Activated CD4-positive, CD25-positive, alpha-beta regulatory T cell (primary cell): ENCODE data around the gene KNL1.
"Not testable (repeated sequence)": the region's sequence is repeated elsewhere in the genome, so short reads cannot be mapped to it uniquely, and the experiment has no call there.

Experiments used
- DNase-seq, 4 experiments: peaks; one replicate each; lab custom pipeline; 2025; lab: John Stamatoyannopoulos, UW

KNL1 gene

DNA sequence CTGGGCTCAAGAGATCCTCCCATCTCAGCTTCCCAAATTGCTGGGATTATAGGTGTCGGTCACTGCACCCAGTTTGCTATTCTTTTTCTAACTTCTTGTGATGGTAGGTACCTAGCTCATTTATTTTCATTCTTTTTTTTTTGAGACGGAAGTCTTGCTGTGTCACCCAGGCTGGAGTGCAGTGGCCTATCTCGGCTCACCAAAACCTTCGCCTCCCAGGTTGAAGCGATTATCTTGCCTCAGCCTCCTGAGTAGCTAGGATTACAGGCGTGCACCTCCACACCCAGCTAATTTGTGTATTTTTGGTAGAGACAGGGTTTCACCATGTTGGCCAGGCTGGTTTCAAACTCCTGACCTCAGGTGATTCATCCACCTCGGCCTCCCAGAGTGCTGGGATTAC is 70.9 kb downstream of the KNL1 start:
- no peak for DNase-seq

DNA sequence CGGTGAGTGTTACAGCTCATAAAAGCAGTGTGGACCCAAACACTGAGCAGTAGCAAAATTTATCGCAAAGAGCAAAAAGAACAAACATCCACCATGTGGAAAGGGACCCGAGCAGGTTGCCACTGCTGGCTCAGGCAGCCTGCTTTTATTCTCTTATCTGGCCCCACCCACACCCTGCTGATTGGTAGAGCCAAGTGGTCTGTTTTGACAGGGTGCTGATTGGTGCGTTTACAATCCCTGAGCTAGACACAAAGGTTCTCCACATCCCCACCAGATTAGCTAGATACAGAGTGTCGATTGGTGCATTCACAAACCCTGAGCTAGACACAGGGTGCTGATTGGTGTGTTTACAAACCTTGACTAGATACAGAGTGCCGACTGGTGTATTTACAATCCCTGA is 82.2 kb downstream of the KNL1 start:
- not testable (repeated sequence) for DNase-seq

DNA sequence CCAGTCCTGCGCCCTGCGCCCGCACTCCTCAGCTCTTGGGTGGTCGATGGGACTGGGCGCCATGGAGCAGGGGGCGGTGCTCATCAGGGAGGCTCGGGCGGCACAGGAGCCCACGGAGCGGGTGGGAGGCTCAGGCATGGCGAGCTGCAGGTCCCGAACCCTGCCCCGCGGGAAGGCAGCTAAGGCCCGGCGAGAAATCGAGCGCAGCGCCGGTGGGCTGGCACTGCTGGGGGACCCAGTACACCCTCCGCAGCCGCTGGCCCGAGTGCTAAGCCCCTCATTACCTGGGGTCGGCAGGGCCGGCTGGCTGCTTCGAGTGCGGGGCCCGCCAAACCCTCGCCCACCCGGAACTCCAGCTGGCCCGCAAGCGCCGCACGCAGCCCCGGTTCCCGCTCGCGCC is 82.9 kb downstream of the KNL1 start:
- DNase-seq = not testable (repeated sequence)

DNA sequence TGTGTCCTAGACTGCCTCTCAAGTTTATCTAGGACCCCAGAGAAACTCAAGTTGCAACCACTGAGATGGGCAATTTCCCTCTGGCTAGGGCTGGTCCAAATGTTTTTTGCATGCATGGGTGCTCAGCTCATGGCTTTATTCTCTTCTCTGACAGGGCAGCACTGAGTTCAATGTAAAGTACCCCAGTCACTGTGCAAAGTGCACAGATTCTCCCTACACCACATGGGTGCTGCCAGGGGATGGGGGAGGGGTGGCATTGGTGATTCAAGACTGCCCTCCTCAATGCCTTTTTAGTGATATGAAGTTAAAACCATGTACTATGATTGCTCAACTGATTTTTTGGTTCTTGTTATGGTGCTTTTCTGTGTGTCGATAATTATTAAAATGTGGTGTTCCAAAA is 86.1 kb downstream of the KNL1 start:
- no peak for DNase-seq

DNA sequence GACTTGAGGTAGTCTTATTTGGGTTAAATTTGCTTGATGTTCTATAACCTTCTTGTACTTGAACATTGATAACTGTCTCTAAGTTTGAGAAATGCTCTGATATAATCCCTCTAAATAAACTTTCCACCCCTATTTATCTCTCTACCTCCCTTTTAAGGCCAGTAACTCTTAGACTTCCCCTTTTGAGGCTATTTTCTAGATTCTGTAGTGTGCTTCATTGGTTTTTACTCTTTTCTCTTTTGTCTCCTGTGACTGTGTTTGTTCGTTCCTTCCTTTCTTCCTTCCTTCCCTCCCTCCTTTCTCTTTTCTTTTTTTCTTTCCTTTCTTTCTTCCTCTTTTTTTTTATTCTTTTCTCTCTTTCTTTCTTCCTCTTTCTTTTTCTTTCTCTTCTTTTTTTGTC is 86.9 kb downstream of the KNL1 start:
- not testable (repeated sequence) for DNase-seq

DNA sequence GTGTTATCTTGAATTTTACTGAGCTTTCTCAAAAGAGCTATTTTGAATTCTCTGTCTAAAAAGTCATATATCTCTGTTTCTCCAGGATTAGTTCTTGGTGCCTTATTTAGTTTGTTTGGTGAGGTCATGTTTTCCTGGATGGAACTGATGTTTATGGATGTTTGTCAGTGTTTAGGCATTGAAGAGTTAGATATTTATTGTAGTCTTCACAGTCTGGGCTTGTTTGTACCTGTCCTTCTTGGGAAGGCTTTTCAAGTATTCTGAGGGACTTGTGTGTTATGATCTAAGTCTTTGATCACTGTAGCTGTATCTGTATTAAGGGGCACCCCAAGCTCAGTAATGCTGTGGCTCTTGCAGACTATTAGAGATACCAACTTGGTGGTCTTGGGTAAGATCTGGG is 90.3 kb downstream of the KNL1 start:
- no peak for DNase-seq

DNA sequence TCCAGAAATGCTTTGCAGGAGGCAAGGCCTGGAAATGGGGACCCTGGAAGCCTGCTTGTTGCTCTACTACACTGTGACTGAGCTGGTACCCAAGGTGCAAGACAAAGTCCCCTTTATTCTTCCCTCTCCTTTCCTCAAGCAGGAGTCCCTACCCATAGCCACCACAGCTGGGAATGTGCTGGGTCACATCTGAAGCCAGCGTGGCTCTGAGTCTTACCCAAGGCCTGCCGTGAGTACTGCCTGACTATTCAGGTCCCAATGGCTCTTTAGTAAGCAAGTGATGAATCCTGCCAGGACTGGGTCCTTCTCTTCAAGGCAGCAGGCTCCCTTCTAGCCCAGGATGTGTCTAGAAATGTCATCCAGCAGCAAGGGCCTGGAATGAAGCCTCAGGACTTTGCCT is 91.3 kb downstream of the KNL1 start:
- no peak for DNase-seq

DNA sequence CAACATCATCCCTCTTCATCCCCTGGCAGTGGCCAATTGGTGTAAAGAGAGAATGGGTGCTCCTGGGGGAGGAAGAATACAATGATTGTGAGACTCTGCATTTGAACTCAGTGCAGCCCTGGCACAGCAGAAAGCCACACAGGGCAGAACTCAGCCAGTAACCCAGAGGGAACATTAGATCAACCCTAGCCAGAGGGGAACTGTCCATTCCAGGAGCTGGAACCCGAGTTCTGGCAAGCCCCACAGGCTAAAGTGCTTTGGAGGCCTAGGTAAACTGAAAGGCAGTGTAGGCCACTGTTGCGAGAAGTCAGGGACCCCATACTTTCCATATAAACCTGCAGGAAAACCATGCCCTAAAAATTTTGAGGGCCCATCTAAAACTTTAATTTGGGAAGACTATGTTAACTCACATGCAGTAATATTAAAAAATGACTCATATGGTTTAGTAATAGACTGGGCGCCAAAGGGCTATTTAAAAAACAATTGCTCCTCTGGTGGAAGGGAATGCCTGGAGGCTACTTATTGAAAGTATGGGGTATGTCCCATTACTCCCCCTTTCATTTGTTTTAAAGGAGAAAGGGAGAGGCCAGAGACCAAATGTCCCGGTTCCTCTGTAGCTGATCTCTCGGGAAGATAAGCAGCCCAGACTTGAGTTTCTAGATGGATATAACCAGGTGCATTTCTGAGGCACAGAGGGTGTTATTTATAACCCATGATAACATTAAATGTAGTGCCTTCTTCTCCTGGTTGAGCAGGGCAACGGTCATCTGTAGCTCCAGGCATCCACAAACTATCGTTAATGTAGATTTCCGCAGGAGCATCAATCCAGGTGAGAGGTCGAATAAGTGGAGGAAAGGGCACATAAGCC is 95.1 kb downstream of the KNL1 start:
- no peak for DNase-seq

DNA sequence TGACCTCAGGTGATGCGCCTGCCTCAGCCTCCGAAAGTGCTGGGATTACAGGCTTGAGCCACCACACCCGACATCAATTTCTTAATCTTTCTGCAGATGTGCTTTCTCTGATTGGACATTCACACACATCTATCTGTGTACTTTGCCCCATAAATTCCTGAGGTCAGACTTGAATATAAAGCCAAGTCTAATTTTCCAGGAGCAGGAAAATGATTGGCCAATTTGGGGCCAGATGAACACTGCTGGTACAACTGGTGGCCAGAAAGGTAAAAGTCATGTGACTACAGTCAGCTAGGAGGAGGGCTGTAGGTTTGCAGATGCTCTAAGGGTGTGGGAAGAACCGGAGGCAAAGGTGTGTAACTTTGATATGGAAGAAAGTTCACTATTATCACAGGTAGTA is 97.7 kb downstream of the KNL1 start:
- no peak for DNase-seq

DNA sequence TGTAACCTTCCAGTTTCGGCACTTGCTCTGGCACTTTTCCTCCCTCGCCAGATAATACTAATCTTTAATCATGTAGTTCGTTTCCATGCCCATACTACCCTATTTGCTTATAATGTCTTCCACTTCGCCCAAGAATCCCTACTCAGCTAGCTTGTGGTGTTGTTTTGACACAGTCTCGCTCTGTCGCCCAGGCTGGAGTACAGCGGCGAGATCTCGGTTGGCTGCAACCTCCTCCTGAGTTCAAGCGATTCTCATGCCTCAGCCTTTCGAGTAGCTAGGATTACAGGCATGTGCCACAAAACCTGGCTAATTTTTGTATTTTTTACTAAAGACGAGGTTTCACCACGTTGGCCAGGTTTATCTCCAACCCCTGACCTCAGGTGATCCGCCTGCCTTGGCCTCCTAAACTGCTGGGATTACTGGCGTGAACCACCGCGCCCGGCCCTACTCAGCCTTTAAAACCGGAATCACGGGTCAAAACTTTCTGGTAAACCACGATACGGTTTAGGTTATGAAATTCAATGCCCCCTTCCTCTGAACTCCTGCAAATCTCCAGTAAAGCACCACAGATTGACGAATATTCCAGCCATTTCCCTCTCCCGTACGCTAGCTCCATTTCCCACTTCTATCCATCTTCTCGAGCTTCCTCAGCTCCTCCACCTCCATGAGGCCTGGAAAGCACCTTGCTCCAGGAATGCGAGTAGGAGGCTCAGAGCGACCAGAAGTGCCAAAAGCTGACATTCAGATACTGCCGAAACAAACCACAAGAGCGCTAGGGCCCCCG is 100.0 kb downstream of the KNL1 start:
- DNase-seq = no peak

DNA sequence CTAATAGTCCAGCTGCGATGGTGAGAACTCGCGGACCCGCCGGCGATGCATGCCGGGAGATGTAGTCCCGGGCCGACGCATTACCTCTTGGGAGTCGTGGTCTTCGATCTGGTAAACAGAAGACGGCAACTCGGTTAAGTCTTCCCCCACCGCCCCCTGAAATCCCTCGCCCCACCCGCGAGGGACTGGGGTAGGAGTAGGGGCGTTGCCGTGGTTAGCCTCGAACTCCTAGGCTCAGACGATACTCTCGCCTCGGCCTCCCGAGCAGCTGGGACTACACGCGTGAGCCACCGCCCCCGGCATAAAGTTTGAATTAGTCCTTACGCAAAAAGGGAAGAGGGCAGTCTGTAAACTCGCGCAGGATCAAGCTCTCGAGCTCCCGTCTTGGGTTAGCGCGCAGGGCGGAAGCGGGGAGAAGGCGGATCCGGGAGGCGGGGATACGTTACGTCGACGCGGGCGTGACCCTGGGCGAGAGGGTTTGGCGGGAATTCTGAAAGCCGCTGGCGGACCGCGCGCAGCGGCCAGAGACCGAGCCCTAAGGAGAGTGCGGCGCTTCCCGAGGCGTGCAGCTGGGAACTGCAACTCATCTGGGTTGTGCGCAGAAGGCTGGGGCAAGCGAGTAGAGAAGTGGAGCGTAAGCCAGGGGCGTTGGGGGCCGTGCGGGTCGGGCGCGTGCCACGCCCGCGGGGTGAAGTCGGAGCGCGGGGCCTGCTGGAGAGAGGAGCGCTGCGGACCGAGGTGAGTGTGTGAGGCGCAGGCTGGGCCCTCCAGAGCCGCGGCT is 100.8 kb downstream of the KNL1 start, which contains the start of gene RAD51:
TSS of gene RAD51 (plus strand) at position 487 of the 781 bp plus-strand sequence. CDS start 3,585 bp downstream, outside the sequence.
- peak; percentile 70 to 87 (median 86) for DNase-seq

DNA sequence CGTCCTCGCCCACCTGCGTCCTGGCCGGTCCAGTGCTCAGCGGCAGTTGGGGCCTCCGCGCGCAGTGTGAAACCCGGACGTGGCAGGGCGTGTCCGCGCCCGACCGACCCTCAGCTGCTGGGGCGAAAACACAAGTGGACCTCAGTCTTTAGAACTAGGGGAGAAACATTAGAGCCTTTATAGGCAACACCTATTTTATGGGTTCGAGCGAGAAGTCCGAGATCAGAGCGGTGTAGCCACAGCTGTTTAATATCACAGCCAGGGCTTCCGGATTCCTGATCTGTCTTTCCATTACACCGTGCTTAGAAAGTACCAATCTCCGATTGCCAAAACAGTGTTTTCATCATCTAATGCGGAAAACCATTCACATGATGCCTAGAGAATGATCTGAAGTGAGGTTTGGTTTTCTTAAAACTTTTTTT is 101.4 kb downstream of the KNL1 start:
- no peak for DNase-seq

DNA sequence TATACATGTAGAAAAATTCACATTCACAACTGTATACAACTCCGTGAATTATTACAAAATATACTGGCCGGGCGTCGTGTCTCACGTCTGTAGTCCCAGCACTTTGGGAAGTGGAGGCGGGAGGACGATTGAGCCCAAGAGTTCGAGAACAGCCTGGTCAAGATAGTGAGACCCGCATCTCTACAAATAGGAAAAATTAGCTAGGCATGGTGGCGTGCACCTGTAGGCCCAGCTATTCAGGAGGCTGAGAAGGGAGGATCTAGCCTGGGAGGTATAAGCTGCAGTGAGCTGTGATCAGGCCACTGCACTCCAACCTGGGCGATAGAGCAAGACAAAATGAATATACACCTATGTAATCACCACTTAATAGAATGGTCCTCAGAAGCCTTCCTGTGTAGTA is 102.2 kb downstream of the KNL1 start:
- no peak for DNase-seq

DNA sequence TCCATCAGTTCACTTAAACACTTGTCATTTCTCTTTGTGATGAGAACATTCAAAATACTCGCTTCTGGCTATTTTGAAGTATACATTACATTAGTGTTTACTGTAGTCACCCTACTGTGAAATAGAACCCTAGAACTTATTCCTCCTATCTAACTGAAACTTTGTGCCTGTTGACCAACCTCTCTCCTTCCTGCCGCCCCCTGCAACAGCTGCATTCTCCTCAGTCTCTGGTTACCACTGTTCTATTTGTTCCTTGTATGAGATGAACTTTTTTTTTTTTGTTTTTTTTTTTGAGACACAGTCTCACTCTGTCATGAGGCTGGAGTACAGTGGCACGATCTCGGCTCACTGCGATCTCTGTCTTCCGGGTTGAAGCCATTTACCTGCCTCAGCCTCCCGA is 103.9 kb downstream of the KNL1 start:
- no peak for DNase-seq

DNA sequence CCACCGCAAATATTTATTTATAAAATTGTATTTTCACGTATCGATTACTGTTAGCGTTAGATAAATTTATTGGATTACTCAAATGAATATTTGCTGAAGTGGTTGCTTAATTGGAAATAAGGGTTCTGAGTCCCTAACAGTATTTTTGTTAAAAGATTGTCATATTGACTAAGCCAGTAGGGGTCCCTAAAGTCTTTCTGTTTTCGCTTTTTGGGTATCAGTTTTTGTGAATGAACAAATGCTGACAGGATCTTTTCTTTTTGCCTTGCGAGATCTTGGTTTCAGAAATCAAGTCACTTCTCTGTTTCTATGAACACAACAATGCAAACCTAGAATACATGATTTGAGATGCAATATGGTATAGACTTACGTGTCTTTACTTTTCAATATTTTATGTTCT is 108.0 kb downstream of the KNL1 start:
- no peak for DNase-seq

DNA sequence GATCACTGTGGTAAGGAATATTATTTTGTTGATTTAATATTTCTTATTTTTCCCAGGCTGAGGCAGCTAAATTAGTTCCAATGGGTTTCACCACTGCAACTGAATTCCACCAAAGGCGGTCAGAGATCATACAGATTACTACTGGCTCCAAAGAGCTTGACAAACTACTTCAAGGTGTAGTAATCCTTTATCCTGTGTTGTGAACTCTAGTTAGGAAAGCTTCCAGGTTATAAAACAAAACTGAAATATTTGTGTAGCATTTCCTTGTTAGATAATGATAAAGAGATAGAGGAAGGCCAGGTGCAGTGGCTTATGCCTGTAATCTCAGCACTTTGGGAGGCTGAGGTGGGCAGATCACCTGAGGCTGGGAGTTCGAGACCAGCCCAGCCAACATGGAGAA is 112.1 kb downstream of the KNL1 start:
- DNase-seq = no peak
